Caco-2 (cell line): ENCODE measurements around the gene ANO10. TPM values are rescaled to one million over a fixed set of nuclear protein-coding genes. Genes with fewer than 3 reads are reported as not detected.

Experiments
- BruUV-seq: library from RNA; stranded (reverse); fragments of 400-500 nt; replicated peaks from 2 replicates; lab custom pipeline; 2021; lab: Mats Ljungman, UMichigan
- CTCF ChIA-PET: fragments of 300-600 bp; sonication (Branson Sonifier 250); formaldehyde crosslinking; loops from one replicate; lab custom pipeline; 2022; ENCODE audit warnings: antibody characterized with exemption; lab: Charles Lee
- POLR2A ChIA-PET: fragments of 300-600 bp; sonication (Branson Sonifier 250); formaldehyde crosslinking; loops from one replicate; lab custom pipeline; 2022; ENCODE audit warnings: antibody characterized with exemption; lab: Charles Lee
- DNase-seq, 2 experiments: peaks; one replicate each; pipeline versions ENCODE4 v3.0.0 to v3.0.0-alpha.2; 2020 to 2022
- H3K27me3 ChIP-seq: replicated peaks from 2 replicates; pipeline ENCODE4 v1.6.0; 2011; ENCODE audit warnings: low read length; ENCODE audit not compliant: control insufficient read depth, insufficient read depth
- H3K36me3 ChIP-seq: 2 replicates; pipeline ENCODE4 v1.5.1; 2011; ENCODE audit warnings: low read length; ENCODE audit not compliant: control insufficient read depth, insufficient read depth
- H3K4me1 ChIP-seq: fragments of 250-450 bp; sonication (Bioruptor Pico); 2 replicates; pipeline ENCODE4 v1.5.1; 2020; ENCODE audit warnings: mild to moderate bottlenecking
- H3K4me3 ChIP-seq: 2 replicates; pipeline ENCODE4 v1.5.1; 2011; ENCODE audit warnings: low read depth, mild to moderate bottlenecking, control low read depth, low read length
- H3K9me3 ChIP-seq: fragments of 250-450 bp; sonication (Bioruptor Pico); 2 replicates; pipeline ENCODE4 v1.5.1; 2020; ENCODE audit warnings: mild to moderate bottlenecking, moderate library complexity
- H3K27ac Mint-ChIP-seq: one replicate; pipeline ENCODE4 v1.8.0; 2022; ENCODE audit warnings: mixed read lengths; ENCODE audit not compliant: unreplicated experiment
- H3K27me3 Mint-ChIP-seq: one replicate; pipeline ENCODE4 v1.8.0; 2022; ENCODE audit warnings: mixed read lengths; ENCODE audit not compliant: insufficient read depth, unreplicated experiment
- H3K36me3 Mint-ChIP-seq: one replicate; pipeline ENCODE4 v1.8.0; 2022; ENCODE audit warnings: mild to moderate bottlenecking, mixed read lengths; ENCODE audit not compliant: insufficient read depth, unreplicated experiment
- H3K4me1 Mint-ChIP-seq: one replicate; pipeline ENCODE4 v1.8.0; 2022; ENCODE audit warnings: low read depth, mixed read lengths; ENCODE audit not compliant: unreplicated experiment
- H3K4me3 Mint-ChIP-seq: one replicate; pipeline ENCODE4 v1.8.0; 2022; ENCODE audit warnings: mild to moderate bottlenecking, moderate library complexity, mixed read lengths; ENCODE audit not compliant: unreplicated experiment
- H3K9me3 Mint-ChIP-seq: one replicate; pipeline ENCODE4 v1.8.0; 2022; ENCODE audit warnings: mixed read lengths; ENCODE audit not compliant: unreplicated experiment
- intact Hi-C: fragments of 100-400 bp; cut with micrococcal nuclease; formaldehyde crosslinking; loops from one replicate; pipeline ENCODE4 v1.10.0; 2022; ENCODE audit not compliant: unreplicated experiment
- total RNA-seq: library from RNA; stranded (reverse); gene quantifications from 2 replicates; pipeline ENCODE4 v1.2.3, GENCODE V29; 2022
- TF ChIP-seq, protein P1 (sequence below), 2 experiments: fragments of 200-600 bp in 1 of 2; IDR thresholded peaks; 1 replicate in 1 of 2; 2 replicates in 1 of 2; pipeline versions ENCODE4 v1.5.1 to v1.8.0; 2011 to 2022; ENCODE audit warnings: antibody characterized with exemption in 1 of 2, control low read depth in 1 of 2, inconsistent platforms in 1 of 2, low read depth in 1 of 2, low read length in 1 of 2, mild to moderate bottlenecking in 1 of 2, moderate library complexity in 1 of 2; ENCODE audit not compliant: insufficient read depth in 1 of 2, severe bottlenecking in 1 of 2, unreplicated experiment in 1 of 2

The ANO10 gene
- total RNA-seq, 1 experiment from 2014 or later: 24.1 TPM

DNA sequence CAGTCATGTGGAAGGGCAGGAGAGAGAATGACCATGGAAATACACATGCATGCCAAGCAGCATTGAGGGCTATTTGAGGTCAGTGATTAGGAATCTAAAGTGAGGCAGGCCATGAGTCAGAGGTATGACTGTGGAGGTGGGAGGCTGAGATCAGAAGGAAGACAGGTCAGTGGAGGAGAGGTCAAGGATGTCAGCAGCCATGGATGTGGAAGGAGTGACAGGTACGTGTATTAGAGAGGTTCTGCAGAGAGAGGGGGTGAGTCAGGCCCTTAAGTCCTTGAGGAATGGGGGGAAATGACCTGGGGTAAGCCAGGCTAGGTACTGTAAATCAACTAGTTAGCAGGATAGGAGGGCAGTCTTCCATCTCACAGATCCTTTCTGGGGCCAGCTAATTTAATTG, 166.6 kb downstream of the ANO10 start:
- Mint-ChIP-seq H3K4me3 (no peak overlapping the region), H3K27ac (no peak overlapping the region), H3K36me3 (no peaks in the 10 kb centered on the region), H3K9me3 (no peaks in the 10 kb centered on the region), H3K27me3 (no peaks in the 10 kb centered on the region), H3K4me1 (no peaks in the 10 kb centered on the region)
- BruUV-seq: no TSS peak
- Histone ChIP-seq H3K4me1 (no peaks in the 10 kb centered on the region), H3K9me3 (no peaks in the 10 kb centered on the region), H3K27me3 (no peaks in the 10 kb centered on the region), H3K4me3 (no peak overlapping the region), H3K36me3 (no peaks in the 10 kb centered on the region)
- intact Hi-C loops: no loop called here
- POLR2A ChIA-PET: no interaction called here
- DNase-seq: peak in 1 of 2 experiments; percentile 39
- TF ChIP-seq, protein P1, sequence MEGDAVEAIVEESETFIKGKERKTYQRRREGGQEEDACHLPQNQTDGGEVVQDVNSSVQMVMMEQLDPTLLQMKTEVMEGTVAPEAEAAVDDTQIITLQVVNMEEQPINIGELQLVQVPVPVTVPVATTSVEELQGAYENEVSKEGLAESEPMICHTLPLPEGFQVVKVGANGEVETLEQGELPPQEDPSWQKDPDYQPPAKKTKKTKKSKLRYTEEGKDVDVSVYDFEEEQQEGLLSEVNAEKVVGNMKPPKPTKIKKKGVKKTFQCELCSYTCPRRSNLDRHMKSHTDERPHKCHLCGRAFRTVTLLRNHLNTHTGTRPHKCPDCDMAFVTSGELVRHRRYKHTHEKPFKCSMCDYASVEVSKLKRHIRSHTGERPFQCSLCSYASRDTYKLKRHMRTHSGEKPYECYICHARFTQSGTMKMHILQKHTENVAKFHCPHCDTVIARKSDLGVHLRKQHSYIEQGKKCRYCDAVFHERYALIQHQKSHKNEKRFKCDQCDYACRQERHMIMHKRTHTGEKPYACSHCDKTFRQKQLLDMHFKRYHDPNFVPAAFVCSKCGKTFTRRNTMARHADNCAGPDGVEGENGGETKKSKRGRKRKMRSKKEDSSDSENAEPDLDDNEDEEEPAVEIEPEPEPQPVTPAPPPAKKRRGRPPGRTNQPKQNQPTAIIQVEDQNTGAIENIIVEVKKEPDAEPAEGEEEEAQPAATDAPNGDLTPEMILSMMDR (IDR thresholded peaks at IDR 0.05; ENCODE audit: insufficient read depth in 1 of 2, low read depth in 1 of 2, low read length in 1 of 2, severe bottlenecking in 1 of 2, unreplicated experiment in 1 of 2): no peak
- CTCF ChIA-PET: no interaction called here

DNA sequence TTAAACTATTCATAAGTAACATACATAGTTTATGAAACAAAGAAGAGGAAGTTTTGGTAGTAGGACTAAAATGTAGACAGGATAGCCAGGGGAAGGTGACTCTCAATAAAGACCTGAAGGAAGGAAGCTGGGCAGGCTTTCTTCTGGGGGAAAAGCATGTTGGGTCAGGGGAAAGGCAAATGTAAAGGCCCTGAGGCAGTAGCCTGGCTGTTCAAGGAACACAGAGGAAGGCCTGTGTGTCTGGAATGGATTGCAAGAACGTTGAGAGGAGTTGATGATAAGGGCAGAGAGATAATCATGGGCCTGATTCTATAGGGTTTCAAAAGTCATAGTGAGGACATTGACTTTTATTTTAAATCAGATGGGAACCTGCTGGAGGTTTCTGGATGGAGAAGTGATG, 167.8 kb downstream of the ANO10 start:
- Mint-ChIP-seq H3K4me1 (no peaks in the 10 kb centered on the region), H3K27ac (no peak overlapping the region), H3K4me3 (no peak overlapping the region), H3K9me3 (no peaks in the 10 kb centered on the region), H3K27me3 (no peaks in the 10 kb centered on the region), H3K36me3 (no peaks in the 10 kb centered on the region)
- no peaks in the 10 kb centered on the region for H3K27me3 ChIP-seq
- no TSS peak for BruUV-seq
- TF ChIP-seq, protein P1 (IDR thresholded peaks at IDR 0.05; ENCODE audit: insufficient read depth in 1 of 2, low read depth in 1 of 2, low read length in 1 of 2, severe bottlenecking in 1 of 2, unreplicated experiment in 1 of 2): no peak
- CTCF ChIA-PET: no interaction called here
- H3K9me3 ChIP-seq: no peaks in the 10 kb centered on the region
- DNase-seq: no peak
- H3K4me1 ChIP-seq: no peaks in the 10 kb centered on the region
- POLR2A ChIA-PET: no interaction called here
- H3K36me3 ChIP-seq: no peaks in the 10 kb centered on the region
- intact Hi-C loops: no loop called here
- H3K4me3 ChIP-seq: no peak overlapping the region

GRCh38 chr3:43451670-43452254, 170.0 kb downstream of the ANO10 start:
- H3K4me1 Mint-ChIP-seq: no peaks in the 10 kb centered on the region
- TF ChIP-seq, protein P1 (IDR thresholded peaks at IDR 0.05; ENCODE audit: insufficient read depth in 1 of 2, low read depth in 1 of 2, low read length in 1 of 2, severe bottlenecking in 1 of 2, unreplicated experiment in 1 of 2): no peak
- Histone ChIP-seq H3K27me3 (no peaks in the 10 kb centered on the region), H3K36me3 (no peaks in the 10 kb centered on the region), H3K9me3 (no peaks in the 10 kb centered on the region), H3K4me1 (no peaks in the 10 kb centered on the region), H3K4me3 (no peak overlapping the region)
- no peak for DNase-seq
- no TSS peak for BruUV-seq
- H3K9me3 Mint-ChIP-seq: no peaks in the 10 kb centered on the region
- intact Hi-C loops: no loop called here
- no peak overlapping the region for H3K27ac Mint-ChIP-seq
- no peak overlapping the region for H3K4me3 Mint-ChIP-seq
- H3K36me3 Mint-ChIP-seq: no peaks in the 10 kb centered on the region
- H3K27me3 Mint-ChIP-seq: no peaks in the 10 kb centered on the region
- POLR2A ChIA-PET: no interaction called here
- CTCF ChIA-PET: no interaction called here
